H9 (cell line): ENCODE measurements around the gene CDH23. TPM values are rescaled to one million over a fixed set of nuclear protein-coding genes. Genes with fewer than 3 reads are reported as not detected.

Source experiments
- DNase-seq: peaks from one replicate; pipeline ENCODE4 v3.0.0-alpha.2; 2017
- H2AFZ ChIP-seq: one replicate; pipeline ENCODE4 v1.6.1; 2013; ENCODE audit warnings: mild to moderate bottlenecking, low read length, control low read depth, moderate library complexity
- H2AK5ac ChIP-seq: 2 replicates; pipeline ENCODE4 v1.6.1; 2013; ENCODE audit warnings: low read length, control low read depth, mixed read lengths; ENCODE audit not compliant: insufficient read length
- H2BK120ac ChIP-seq: one replicate; pipeline ENCODE4 v1.6.1; 2013; ENCODE audit warnings: low read depth, mild to moderate bottlenecking, low read length, control low read depth, inconsistent platforms; ENCODE audit not compliant: poor library complexity, severe bottlenecking
- H2BK12ac ChIP-seq: 2 replicates; pipeline ENCODE4 v1.6.1; 2013; ENCODE audit warnings: low read length, control low read depth, mixed read lengths, low read depth; ENCODE audit not compliant: insufficient read length
- H2BK15ac ChIP-seq: 2 replicates; pipeline ENCODE4 v1.6.1; 2013; ENCODE audit warnings: low read depth, low read length, control low read depth
- H2BK20ac ChIP-seq: one replicate; pipeline ENCODE4 v1.6.1; 2013; ENCODE audit warnings: low read depth, mild to moderate bottlenecking, low read length, control low read depth, inconsistent platforms; ENCODE audit not compliant: poor library complexity, severe bottlenecking
- H2BK5ac ChIP-seq: 2 replicates; pipeline ENCODE4 v1.6.1; 2013; ENCODE audit warnings: low read length, control low read depth, mixed read lengths; ENCODE audit not compliant: insufficient read length
- H3K14ac ChIP-seq: 2 replicates; pipeline ENCODE4 v1.6.1; 2013; ENCODE audit warnings: low read length, control low read depth; ENCODE audit not compliant: insufficient read depth
- H3K18ac ChIP-seq: 2 replicates; pipeline ENCODE4 v1.6.1; 2013; ENCODE audit warnings: low read depth, mild to moderate bottlenecking, mixed read lengths, low read length, control low read depth; ENCODE audit not compliant: insufficient read length
- H3K23ac ChIP-seq: 2 replicates; pipeline ENCODE4 v1.6.1; 2013; ENCODE audit warnings: low read length, control low read depth, mixed read lengths, low read depth; ENCODE audit not compliant: insufficient read length
- H3K23me2 ChIP-seq: 2 replicates; pipeline ENCODE4 v1.6.1; 2013; ENCODE audit warnings: low read depth, mild to moderate bottlenecking, mixed read lengths, low read length, control low read depth; ENCODE audit not compliant: insufficient read length, poor library complexity, severe bottlenecking
- H3K27ac ChIP-seq: 2 replicates; pipeline ENCODE4 v1.5.1; 2013; ENCODE audit warnings: low read length, control low read depth, mixed read lengths, low read depth; ENCODE audit not compliant: insufficient read length
- H3K27me3 ChIP-seq: 2 replicates; pipeline ENCODE4 v1.6.1; 2013; ENCODE audit warnings: low read length, control low read depth, inconsistent platforms; ENCODE audit not compliant: insufficient read depth
- H3K4ac ChIP-seq: 2 replicates; pipeline ENCODE4 v1.6.1; 2013; ENCODE audit warnings: low read depth, mild to moderate bottlenecking, control low read depth, inconsistent platforms, low read length, moderate library complexity
- H3K4me1 ChIP-seq: 2 replicates; pipeline ENCODE4 v1.6.1; 2013; ENCODE audit warnings: low read length, control low read depth, inconsistent platforms; ENCODE audit not compliant: insufficient read depth
- H3K4me2 ChIP-seq: 2 replicates; pipeline ENCODE4 v1.6.1; 2013; ENCODE audit warnings: low read length, control low read depth, mixed read lengths; ENCODE audit not compliant: insufficient read length, insufficient read depth
- H3K56ac ChIP-seq: 2 replicates; pipeline ENCODE4 v1.6.1; 2013; ENCODE audit warnings: low read depth, mild to moderate bottlenecking, mixed read lengths, low read length, control low read depth; ENCODE audit not compliant: insufficient read length
- H3K79me1 ChIP-seq: 2 replicates; pipeline ENCODE4 v1.6.1; 2013; ENCODE audit warnings: low read depth, mild to moderate bottlenecking, moderate library complexity, low read length, control low read depth, inconsistent platforms; ENCODE audit not compliant: insufficient read depth, poor library complexity, severe bottlenecking
- H3K79me2 ChIP-seq: 2 replicates; pipeline ENCODE4 v1.6.1; 2013; ENCODE audit warnings: low read length, control low read depth, inconsistent platforms; ENCODE audit not compliant: insufficient read depth
- H3K9ac ChIP-seq: 2 replicates; pipeline ENCODE4 v1.6.1; 2013; ENCODE audit warnings: low read length, control low read depth, mixed read lengths; ENCODE audit not compliant: insufficient read length; ENCODE audit errors: extremely low read depth
- H3K9me3 ChIP-seq: one replicate; pipeline ENCODE4 v1.6.1; 2013; ENCODE audit warnings: low read depth, low read length, inconsistent platforms; ENCODE audit not compliant: control insufficient read depth
- H3T11ph ChIP-seq: one replicate; pipeline ENCODE4 v1.6.1; 2013; ENCODE audit warnings: mild to moderate bottlenecking, low read length, control low read depth, inconsistent platforms
- H4K20me1 ChIP-seq: one replicate; pipeline ENCODE4 v1.6.1; 2013; ENCODE audit not compliant: control insufficient read depth, insufficient read length, insufficient read depth
- H4K5ac ChIP-seq: 2 replicates; pipeline ENCODE4 v1.6.1; 2013; ENCODE audit warnings: low read depth, mild to moderate bottlenecking, mixed read lengths, low read length, control low read depth; ENCODE audit not compliant: insufficient read length
- H4K8ac ChIP-seq: replicated peaks from 2 replicates; pipeline ENCODE4 v1.6.1; 2013; ENCODE audit warnings: low read length, control low read depth, mixed read lengths, low read depth; ENCODE audit not compliant: insufficient read length
- H4K91ac ChIP-seq: 2 replicates; pipeline ENCODE4 v1.6.1; 2013; ENCODE audit warnings: low read depth, mild to moderate bottlenecking, moderate library complexity, mixed read lengths, low read length, control low read depth; ENCODE audit not compliant: insufficient read length
- H3K27ac Mint-ChIP-seq, 3 experiments: 2 replicates in 2 of 3; 3 replicates in 1 of 3; pipeline ENCODE4 v1.8.0; 2020 to 2021; ENCODE audit warnings: mixed read lengths in 3 of 3, mild to moderate bottlenecking in 1 of 3, moderate library complexity in 1 of 3
- H3K27me3 Mint-ChIP-seq: 2 replicates; pipeline ENCODE4 v1.8.0; 2021; ENCODE audit warnings: low read depth, mild to moderate bottlenecking, moderate library complexity, mixed read lengths
- H3K36me3 Mint-ChIP-seq, 3 experiments: 2 replicates in 2 of 3; 3 replicates in 1 of 3; pipeline ENCODE4 v1.8.0; 2020 to 2021; ENCODE audit warnings: low read depth in 3 of 3, mixed read lengths in 3 of 3; ENCODE audit not compliant: insufficient read depth in 1 of 3
- H3K4me1 Mint-ChIP-seq, 2 experiments: 2 replicates each; pipeline ENCODE4 v1.8.0; 2020; ENCODE audit warnings: mixed read lengths in 2 of 2
- H3K4me3 Mint-ChIP-seq, 2 experiments: 2 replicates in 1 of 2; 3 replicates in 1 of 2; pipeline ENCODE4 v1.8.0; 2020 to 2021; ENCODE audit warnings: mild to moderate bottlenecking in 2 of 2, mixed read lengths in 2 of 2, moderate library complexity in 1 of 2
- H3K9me3 Mint-ChIP-seq, 2 experiments: 2 replicates in 1 of 2; 3 replicates in 1 of 2; pipeline ENCODE4 v1.8.0; 2020; ENCODE audit warnings: mild to moderate bottlenecking in 2 of 2, mixed read lengths in 2 of 2, moderate library complexity in 1 of 2
- CTCF ChIP-seq: fragments of 200-600 bp; sonication (generic); conservative IDR thresholded peaks from 3 replicates; pipeline ENCODE4 v1.8.0; 2021; ENCODE audit warnings: antibody characterized with exemption, mild to moderate bottlenecking
- WGBS: extraction: QIAGEN DNeasy Blood & Tissue Kit; methylation state at CpG from one replicate; pipeline ENCODE4 v1.1.7; 2013; ENCODE audit warnings: missing lambda C conversion rate, low lambda C conversion rate, mixed read lengths; ENCODE audit not compliant: insufficient read length; ENCODE audit errors: extremely low coverage; 5-methylcytosine and 5-hydroxymethylcytosine counted together
- total RNA-seq: library from RNA; stranded (reverse); gene quantifications from 2 replicates; pipeline ENCODE4 v1.2.1, GENCODE V29; 2021

Gene CDH23
- total RNA-seq, 1 experiment from 2014 or later, result 2.1 TPM

- Histone ChIP-seq H3K23ac (no peak overlapping the region), H3K79me2 (no peaks in the 10 kb centered on the region), H3K9ac (no peak overlapping the region), H3K79me1 (no peaks in the 10 kb centered on the region), H3K27me3 (no peaks in the 10 kb centered on the region), H3K4me1 (no peaks in the 10 kb centered on the region; the same call in 1 of the 2 replicates), H2AK5ac (no peak overlapping the region), H4K8ac (no peak overlapping the region), H2BK120ac (no peak overlapping the region), H4K5ac (no peak overlapping the region), H2BK20ac (no peak overlapping the region), H3T11ph (no peak overlapping the region), H3K27ac (no peak overlapping the region), H3K18ac (no peak overlapping the region), H3K4ac (no peak overlapping the region), H2BK12ac (no peak overlapping the region), H3K9me3 (no peaks in the 10 kb centered on the region), H4K20me1 (no peaks in the 10 kb centered on the region), H3K4me2 (no peak overlapping the region), H2BK5ac (no peak overlapping the region), H3K56ac (no peak overlapping the region), H3K23me2 (peaks cover 3% of the 10 kb centered on the region), H2BK15ac (no peak overlapping the region), H4K91ac (no peak overlapping the region), H2AFZ (no peak overlapping the region), H3K14ac (no peak overlapping the region)
- Mint-ChIP-seq H3K27me3 (peaks cover 27% of the 10 kb centered on the region), H3K4me1 (peaks cover 10 to 13% of the 10 kb centered on the region in 2 experiments), H3K9me3 (no peaks in the 10 kb centered on the region), H3K4me3 (no peak overlapping the region), H3K27ac (no peak overlapping the region), H3K36me3 (no peaks in the 10 kb centered on the region)
- no CpG with 5 or more reads among the region's 5 CpGs for WGBS
- no peak for DNase-seq
- no peak for TF ChIP-seq CTCF
These were observed 83.1 kb downstream of the CDH23 start for GRCh38 chr10:71479831-71480230.
